Activated CD8-positive, alpha-beta memory T cell treated with anti-CD3 and anti-CD28 coated beads, Interleukin-2, amount 50 U/mL, for 1 hour (primary cell): ENCODE measurements around the gene CLDN9.

Source experiments
- DNase-seq: peaks from one replicate; pipeline ENCODE4 v3.0.0-alpha.2; 2020; ENCODE audit errors: extremely low read depth

The CLDN9 gene

GRCh38 chr16:3019594-3020246 lies 7.0 kb downstream of the CLDN9 start:
- no peak for DNase-seq

- DNase-seq = no peak
These were observed 7.5 kb downstream of the CLDN9 start, which contains the start of gene TNFRSF12A for GRCh38 chr16:3020247-3020603. TSS of gene TNFRSF12A (plus strand) at chr16:3020368. CDS start at chr16:3020398, 30 bp downstream.

- peak; percentile 40 for DNase-seq
These were observed 8.1 kb downstream of the CLDN9 start for GRCh38 chr16:3020604-3021448.

GRCh38 chr16:3021449-3022207 lies 8.9 kb downstream of the CLDN9 start:
- peak; percentile 65 for DNase-seq

- DNase-seq = peak; percentile 65
These were observed 9.5 kb downstream of the CLDN9 start for GRCh38 chr16:3022208-3022683.

- no peak for DNase-seq
These were observed 10.1 kb downstream of the CLDN9 start for GRCh38 chr16:3022684-3023414.

GRCh38 chr16:3023415-3023668 lies 10.6 kb downstream of the CLDN9 start:
- DNase-seq = no peak

GRCh38 chr16:3023669-3024478 lies 11.2 kb downstream of the CLDN9 start, which contains the start of the genes HCFC1R1 and THOC6:
TSS of gene HCFC1R1 (minus strand) at chr16:3023942. CDS start at chr16:3023941, 1 bp downstream.
TSS of gene THOC6 (plus strand) at chr16:3024035. CDS start at chr16:3024327, 292 bp downstream.
- DNase-seq = peak; percentile 77

- no peak for DNase-seq
These were observed 12.6 kb downstream of the CLDN9 start for GRCh38 chr16:3025032-3026002.

- no peak for DNase-seq
These were observed 13.3 kb downstream of the CLDN9 start for GRCh38 chr16:3026003-3026378.

GRCh38 chr16:3026609-3027488 lies 14.1 kb downstream of the CLDN9 start:
- DNase-seq = no peak

GRCh38 chr16:3027489-3027795 lies 14.7 kb downstream of the CLDN9 start:
- no peak for DNase-seq

- peak; percentile 51 for DNase-seq
These were observed 15.4 kb downstream of the CLDN9 start for GRCh38 chr16:3027983-3028715.

- no peak for DNase-seq
These were observed 16.1 kb downstream of the CLDN9 start for GRCh38 chr16:3028716-3029319.

GRCh38 chr16:3029491-3030221 lies 16.9 kb downstream of the CLDN9 start:
- DNase-seq = no peak

GRCh38 chr16:3030222-3031212 lies 17.8 kb downstream of the CLDN9 start:
- no peak for DNase-seq
